CD4-positive, CD25-positive, alpha-beta regulatory T cell (primary cell): ENCODE results near the gene TMEM135. TPM values are rescaled to one million over a fixed set of nuclear protein-coding genes. Genes with fewer than 3 reads are reported as not detected.

ENCODE experiments used
- ATAC-seq, 2 donors: fragments of 150-1000 bp; cut with Tn5 transposase; one replicate each; pipeline ENCODE4 v1.10.0; 2021; ENCODE audit warnings: low read depth in 2 of 2, moderate number of reproducible peaks in 2 of 2, moderate library complexity in 1 of 2
- DNase-seq, 3 donors: peaks; one replicate each; pipeline versions ENCODE4 v3.0.0 to v3.0.0-alpha.2; 2012 to 2022; ENCODE audit warnings: mixed read lengths in 1 of 3
- H3K27ac ChIP-seq: one replicate; pipeline ENCODE4 v1.7.0; 2013; ENCODE audit warnings: mild to moderate bottlenecking, low read length; ENCODE audit not compliant: insufficient read depth, poor library complexity, severe bottlenecking
- H3K27me3 ChIP-seq: one replicate; pipeline ENCODE4 v1.7.0; 2013; ENCODE audit warnings: low read length; ENCODE audit not compliant: control insufficient read depth, insufficient read depth
- H3K36me3 ChIP-seq: one replicate; pipeline ENCODE4 v1.7.0; 2013; ENCODE audit warnings: mild to moderate bottlenecking, low read length, moderate library complexity; ENCODE audit not compliant: control insufficient read depth, insufficient read depth
- H3K4me1 ChIP-seq: 2 replicates; pipeline ENCODE4 v1.7.0; 2013; ENCODE audit warnings: mild to moderate bottlenecking, low read length; ENCODE audit not compliant: insufficient read depth, control insufficient read depth, poor library complexity, severe bottlenecking
- H3K4me3 ChIP-seq: one replicate; pipeline ENCODE4 v1.7.0; 2013; ENCODE audit warnings: low read depth, mild to moderate bottlenecking, low read length, moderate library complexity
- H3K9me3 ChIP-seq, 2 experiments: 1 replicate in 1 of 2; 2 replicates in 1 of 2; pipeline ENCODE4 v1.7.0; 2013; ENCODE audit warnings: low read length in 2 of 2, mild to moderate bottlenecking in 1 of 2, moderate library complexity in 1 of 2; ENCODE audit not compliant: control insufficient read depth in 2 of 2
- H3K27ac Mint-ChIP-seq, 3 donors: one replicate each; pipeline ENCODE4 v1.8.0; 2020 to 2022; ENCODE audit warnings: mild to moderate bottlenecking in 3 of 3, mixed read lengths in 3 of 3, moderate library complexity in 2 of 3
- H3K27me3 Mint-ChIP-seq: one replicate; pipeline ENCODE4 v1.8.0; 2022; ENCODE audit warnings: mild to moderate bottlenecking, mixed read lengths
- H3K36me3 Mint-ChIP-seq: one replicate; pipeline ENCODE4 v1.8.0; 2020; ENCODE audit warnings: mixed read lengths
- H3K4me1 Mint-ChIP-seq, 4 donors: one replicate each; pipeline ENCODE4 v1.8.0; 2020 to 2022; ENCODE audit warnings: mixed read lengths in 4 of 4, mild to moderate bottlenecking in 1 of 4
- H3K4me3 Mint-ChIP-seq, 4 donors: one replicate each; pipeline ENCODE4 v1.8.0; 2020 to 2022; ENCODE audit warnings: mild to moderate bottlenecking in 4 of 4, mixed read lengths in 4 of 4, moderate library complexity in 3 of 4
- H3K9me3 Mint-ChIP-seq, 7 donors: one replicate each; pipeline ENCODE4 v1.8.0; 2020 to 2022; ENCODE audit warnings: mixed read lengths in 7 of 7, mild to moderate bottlenecking in 3 of 7, moderate library complexity in 2 of 7
- polyA plus RNA-seq, 4 donors: library from polyadenylated mRNA; unstranded; fragments of 300-500 nt; fragmentation: Illumina TruSeq; gene quantifications; one replicate each; pipeline ENCODE4 v1.2.3, GENCODE V29; 2021
- total RNA-seq: library from RNA; stranded (reverse); gene quantifications from one replicate; pipeline ENCODE4 v1.2.3, GENCODE V29; 2022

Gene TMEM135
- total and polyA plus RNA-seq, 5 donors from 2014 or later = 6.3 to 13.5 (median 9.8) TPM

DNA sequence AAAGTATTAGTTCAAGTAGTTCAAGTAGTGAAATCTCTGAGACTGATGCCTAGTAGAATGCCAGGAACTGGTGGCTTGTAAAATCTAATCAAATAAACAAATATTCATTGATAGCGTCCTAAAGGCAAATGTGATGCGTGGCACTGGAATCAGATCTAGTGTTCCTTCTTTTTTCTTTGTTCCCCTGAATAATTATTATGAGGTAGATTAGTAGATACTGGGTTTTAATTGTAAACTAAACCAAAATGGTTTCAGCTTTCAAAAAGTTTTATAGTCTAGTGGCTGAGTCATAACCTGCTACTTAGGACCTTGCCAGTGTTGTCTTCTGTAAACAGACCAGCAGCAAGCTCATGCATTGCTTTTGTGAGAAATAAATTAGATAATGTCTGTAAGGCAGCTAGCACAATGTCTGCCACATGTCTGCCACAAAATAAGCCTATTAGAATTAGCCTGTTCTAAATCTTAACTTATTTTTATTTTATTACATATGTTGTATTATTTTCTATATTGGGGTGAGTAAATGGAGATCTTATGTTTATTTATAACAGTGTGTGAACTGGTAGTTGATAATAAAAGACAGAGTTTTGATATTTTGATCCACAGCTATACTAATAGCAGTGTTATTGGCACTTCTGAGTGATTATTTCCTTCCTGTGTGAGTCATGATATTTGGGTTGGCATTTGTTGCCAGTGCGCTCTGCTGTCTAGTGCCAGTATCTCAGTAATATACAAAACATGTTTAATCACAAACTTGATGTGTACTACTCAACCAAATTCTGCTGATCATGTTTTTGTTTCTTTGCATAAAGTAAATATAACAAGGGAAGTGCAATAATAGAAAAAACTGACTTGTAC, 135.7 kb downstream of the TMEM135 start:
- no peaks in the 10 kb centered on the region for H3K27me3 Mint-ChIP-seq
- H3K4me1 ChIP-seq = no peaks in the 10 kb centered on the region
- H3K27me3 ChIP-seq = no peaks in the 10 kb centered on the region
- peaks cover 5 to 20% (median 13%) of the 10 kb centered on the region in 4 donors for H3K4me1 Mint-ChIP-seq
- H3K27ac ChIP-seq = no peak overlapping the region
- H3K36me3 Mint-ChIP-seq = peaks cover 17% of the 10 kb centered on the region
- H3K36me3 ChIP-seq = peaks cover 3% of the 10 kb centered on the region
- H3K9me3 ChIP-seq = peaks cover 4 to 6% of the 10 kb centered on the region in 2 experiments
- DNase-seq (peak in 1 of 3 donors; percentile 20), ATAC-seq (peak; percentile 68 to 77)
- H3K4me3 ChIP-seq = no peak overlapping the region
- peaks cover 0 to 18% (median 7%) of the 10 kb centered on the region in 7 donors for H3K9me3 Mint-ChIP-seq
- H3K4me3 Mint-ChIP-seq = no peak overlapping the region
- H3K27ac Mint-ChIP-seq = no peak overlapping the region

- peaks cover 4 to 6% of the 10 kb centered on the region in 2 experiments for H3K9me3 ChIP-seq
- DNase-seq (no peak), ATAC-seq (no peak)
- H3K27me3 ChIP-seq = no peaks in the 10 kb centered on the region
- Mint-ChIP-seq H3K27ac (no peak overlapping the region), H3K9me3 (peaks cover 0 to 7% (median 3%) of the 10 kb centered on the region in 7 donors), H3K4me3 (no peak overlapping the region), H3K4me1 (peaks cover 5 to 15% (median 12%) of the 10 kb centered on the region in 4 donors), H3K36me3 (peaks cover 21% of the 10 kb centered on the region), H3K27me3 (no peaks in the 10 kb centered on the region)
- H3K4me1 ChIP-seq = no peaks in the 10 kb centered on the region
- no peak overlapping the region for H3K27ac ChIP-seq
- no peak overlapping the region for H3K4me3 ChIP-seq
- peaks cover 3% of the 10 kb centered on the region for H3K36me3 ChIP-seq
These were observed 137.1 kb downstream of the TMEM135 start for GRCh38 chr11:87174870-87175269.

DNA sequence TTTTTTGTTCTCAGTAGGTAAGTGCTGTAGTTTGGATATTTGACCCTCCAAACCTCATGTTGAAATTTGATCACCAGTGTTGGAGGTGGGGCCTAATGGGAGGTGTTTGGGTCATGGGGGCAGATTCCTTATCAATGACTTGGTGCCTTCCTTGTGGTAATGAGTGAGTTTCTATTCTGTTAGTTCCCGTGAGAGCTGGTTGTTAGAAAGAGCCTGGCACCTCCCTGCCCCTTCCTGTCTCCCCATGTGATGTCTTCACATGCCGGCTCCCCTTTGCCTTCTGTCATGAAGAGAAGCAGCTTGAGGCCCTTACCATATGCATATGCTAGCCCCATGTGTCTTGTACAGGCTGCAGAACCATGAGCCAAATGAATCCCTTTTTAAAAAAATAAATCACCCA, 138.3 kb downstream of the TMEM135 start:
- Histone ChIP-seq H3K9me3 (peaks cover 4 to 6% of the 10 kb centered on the region in 2 experiments), H3K27ac (no peak overlapping the region), H3K27me3 (no peaks in the 10 kb centered on the region), H3K4me3 (no peak overlapping the region), H3K36me3 (peaks cover 3% of the 10 kb centered on the region), H3K4me1 (no peaks in the 10 kb centered on the region)
- ATAC-seq = no peak
- peaks cover 0 to 6% (median 3%) of the 10 kb centered on the region in 7 donors for H3K9me3 Mint-ChIP-seq
- peak overlapping the region in 1 of 3 donors; percentile 14 for H3K27ac Mint-ChIP-seq
- DNase-seq = no peak
- H3K4me1 Mint-ChIP-seq = peaks cover 5 to 17% (median 9%) of the 10 kb centered on the region in 4 donors
- H3K27me3 Mint-ChIP-seq = no peaks in the 10 kb centered on the region
- no peak overlapping the region for H3K4me3 Mint-ChIP-seq
- peaks cover 29% of the 10 kb centered on the region for H3K36me3 Mint-ChIP-seq

DNA sequence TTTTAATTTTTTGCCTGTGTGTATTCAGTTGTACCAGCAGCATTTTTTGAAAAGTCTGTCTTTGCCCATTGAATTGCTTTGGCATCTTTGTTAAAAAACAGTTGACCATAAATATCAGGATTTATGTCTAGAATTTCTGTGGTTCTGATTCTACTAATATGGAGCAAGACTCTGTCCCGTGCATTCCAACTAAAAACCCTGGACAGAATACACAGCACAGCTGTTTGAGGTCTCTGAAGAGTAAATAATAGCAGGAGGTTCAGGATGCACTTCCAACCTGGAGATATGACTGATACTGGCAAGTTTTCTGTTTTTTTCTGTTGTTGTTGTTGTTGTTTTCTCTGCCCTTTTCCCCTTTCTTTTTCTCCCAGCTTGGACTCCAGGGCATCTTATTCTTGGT, 141.9 kb downstream of the TMEM135 start:
- Histone ChIP-seq H3K9me3 (peaks cover 4 to 6% of the 10 kb centered on the region in 2 experiments), H3K27me3 (no peaks in the 10 kb centered on the region), H3K36me3 (peaks cover 3% of the 10 kb centered on the region), H3K4me3 (no peak overlapping the region), H3K4me1 (no peaks in the 10 kb centered on the region), H3K27ac (no peak overlapping the region)
- ATAC-seq = no peak
- Mint-ChIP-seq H3K27ac (no peak overlapping the region), H3K27me3 (no peaks in the 10 kb centered on the region), H3K4me1 (peaks cover 0 to 14% (median 4%) of the 10 kb centered on the region in 4 donors), H3K36me3 (peaks cover 29% of the 10 kb centered on the region), H3K4me3 (no peak overlapping the region), H3K9me3 (peaks cover 0 to 6% (median 3%) of the 10 kb centered on the region in 7 donors)
- no peak for DNase-seq

DNA sequence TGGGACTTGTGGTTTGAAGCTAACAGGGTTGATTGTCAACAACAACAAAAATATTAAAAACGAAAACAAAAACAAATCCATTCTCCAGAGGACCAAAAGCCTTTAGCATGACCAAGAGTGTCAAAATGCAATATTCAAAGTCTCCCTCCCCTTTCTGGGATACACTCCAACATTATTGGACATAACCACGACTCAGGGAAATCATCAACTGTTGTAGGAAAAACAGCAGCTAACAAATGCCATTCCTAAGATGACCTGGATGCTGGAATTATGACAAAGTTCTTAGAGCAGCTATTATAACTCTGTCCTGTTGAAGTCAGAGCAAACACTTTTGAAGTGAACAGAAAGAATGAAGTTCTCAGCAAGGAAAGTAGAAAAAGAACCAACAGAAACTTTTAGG, 143.0 kb downstream of the TMEM135 start:
- Histone ChIP-seq H3K36me3 (peaks cover 3% of the 10 kb centered on the region), H3K27me3 (no peaks in the 10 kb centered on the region), H3K27ac (no peak overlapping the region), H3K4me3 (no peak overlapping the region), H3K9me3 (peaks cover 4 to 6% of the 10 kb centered on the region in 2 experiments), H3K4me1 (no peaks in the 10 kb centered on the region)
- Mint-ChIP-seq H3K36me3 (peaks cover 33% of the 10 kb centered on the region), H3K4me1 (peaks cover 2 to 20% (median 8%) of the 10 kb centered on the region in 4 donors), H3K4me3 (no peak overlapping the region), H3K9me3 (peaks cover 0 to 6% (median 3%) of the 10 kb centered on the region in 7 donors), H3K27me3 (no peaks in the 10 kb centered on the region), H3K27ac (no peak overlapping the region)
- DNase-seq (no peak), ATAC-seq (no peak)

GRCh38 chr11:87181143-87181542, 143.4 kb downstream of the TMEM135 start:
- ATAC-seq (no peak), DNase-seq (no peak)
- Mint-ChIP-seq H3K9me3 (peaks cover 0 to 6% (median 2%) of the 10 kb centered on the region in 7 donors), H3K4me1 (peaks cover 2 to 19% (median 8%) of the 10 kb centered on the region in 4 donors), H3K4me3 (no peak overlapping the region), H3K36me3 (peaks cover 30% of the 10 kb centered on the region), H3K27ac (no peak overlapping the region), H3K27me3 (no peaks in the 10 kb centered on the region)
- H3K4me3 ChIP-seq = no peak overlapping the region
- H3K4me1 ChIP-seq = no peaks in the 10 kb centered on the region
- H3K27me3 ChIP-seq = no peaks in the 10 kb centered on the region
- H3K36me3 ChIP-seq = peaks cover 3% of the 10 kb centered on the region
- H3K9me3 ChIP-seq = peaks cover 4 to 6% of the 10 kb centered on the region in 2 experiments
- H3K27ac ChIP-seq = no peak overlapping the region

DNA sequence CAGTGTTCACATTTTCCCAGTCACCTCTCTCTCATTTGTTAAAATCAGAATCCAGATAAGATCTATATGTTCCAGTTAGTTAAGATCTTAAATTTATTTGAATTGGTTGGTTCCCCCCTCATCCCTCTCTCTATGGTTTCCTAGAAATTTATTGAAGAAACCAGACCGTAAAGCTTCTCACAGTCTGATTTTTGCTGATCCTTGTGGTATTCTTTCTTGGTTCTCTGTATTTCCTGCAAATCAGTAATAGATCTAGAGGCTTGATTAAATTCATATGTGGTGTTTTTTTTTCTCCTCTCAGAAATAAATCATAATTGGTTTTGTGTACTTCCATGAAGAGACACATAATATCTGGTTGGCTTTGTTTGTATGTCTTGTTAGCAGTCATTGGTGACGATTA, 147.5 kb downstream of the TMEM135 start:
- DNase-seq (no peak), ATAC-seq (no peak)
- H3K27ac ChIP-seq = no peak overlapping the region
- H3K9me3 Mint-ChIP-seq = peaks cover 0 to 1% (median 0%) of the 10 kb centered on the region in 7 donors
- H3K36me3 ChIP-seq = no peaks in the 10 kb centered on the region
- no peaks in the 10 kb centered on the region for H3K27me3 Mint-ChIP-seq
- no peak overlapping the region for H3K27ac Mint-ChIP-seq
- H3K9me3 ChIP-seq = no peaks in the 10 kb centered on the region
- H3K4me3 ChIP-seq = no peak overlapping the region
- H3K36me3 Mint-ChIP-seq = peaks cover 8% of the 10 kb centered on the region
- no peaks in the 10 kb centered on the region for H3K27me3 ChIP-seq
- peaks cover 2 to 13% (median 12%) of the 10 kb centered on the region in 4 donors for H3K4me1 Mint-ChIP-seq
- no peaks in the 10 kb centered on the region for H3K4me1 ChIP-seq
- H3K4me3 Mint-ChIP-seq = no peak overlapping the region
